Stimulated activated naive CD8-positive, alpha-beta T cell treated with anti-CD3 and anti-CD28 coated beads, Interleukin-15, amount 100 ng/mL, for 72 hours (primary cell): ENCODE measurements around the gene RALGPS1.

Source experiments
- ATAC-seq: fragments of 150-1000 bp; cut with Tn5 transposase; 2 replicates; pipeline ENCODE4 v1.10.0; 2021; ENCODE audit warnings: mild to moderate bottlenecking, moderate library complexity
- DNase-seq, 2 donors: peaks; one replicate each; pipeline ENCODE4 v3.0.0; 2021 to 2022
- H3K27ac Mint-ChIP-seq, 2 donors: one replicate each; pipeline ENCODE4 v1.8.0; 2022; ENCODE audit warnings: mild to moderate bottlenecking in 2 of 2, mixed read lengths in 2 of 2, moderate library complexity in 2 of 2
- H3K27me3 Mint-ChIP-seq: one replicate; pipeline ENCODE4 v1.8.0; 2022; ENCODE audit warnings: mixed read lengths
- H3K4me1 Mint-ChIP-seq: one replicate; pipeline ENCODE4 v1.8.0; 2022; ENCODE audit warnings: mild to moderate bottlenecking, mixed read lengths
- H3K4me3 Mint-ChIP-seq, 2 donors: one replicate each; pipeline ENCODE4 v1.8.0; 2022; ENCODE audit warnings: mild to moderate bottlenecking in 2 of 2, mixed read lengths in 2 of 2, moderate library complexity in 1 of 2
- H3K9me3 Mint-ChIP-seq, 2 donors: one replicate each; pipeline ENCODE4 v1.8.0; 2022; ENCODE audit warnings: mixed read lengths in 2 of 2

Gene RALGPS1

DNA sequence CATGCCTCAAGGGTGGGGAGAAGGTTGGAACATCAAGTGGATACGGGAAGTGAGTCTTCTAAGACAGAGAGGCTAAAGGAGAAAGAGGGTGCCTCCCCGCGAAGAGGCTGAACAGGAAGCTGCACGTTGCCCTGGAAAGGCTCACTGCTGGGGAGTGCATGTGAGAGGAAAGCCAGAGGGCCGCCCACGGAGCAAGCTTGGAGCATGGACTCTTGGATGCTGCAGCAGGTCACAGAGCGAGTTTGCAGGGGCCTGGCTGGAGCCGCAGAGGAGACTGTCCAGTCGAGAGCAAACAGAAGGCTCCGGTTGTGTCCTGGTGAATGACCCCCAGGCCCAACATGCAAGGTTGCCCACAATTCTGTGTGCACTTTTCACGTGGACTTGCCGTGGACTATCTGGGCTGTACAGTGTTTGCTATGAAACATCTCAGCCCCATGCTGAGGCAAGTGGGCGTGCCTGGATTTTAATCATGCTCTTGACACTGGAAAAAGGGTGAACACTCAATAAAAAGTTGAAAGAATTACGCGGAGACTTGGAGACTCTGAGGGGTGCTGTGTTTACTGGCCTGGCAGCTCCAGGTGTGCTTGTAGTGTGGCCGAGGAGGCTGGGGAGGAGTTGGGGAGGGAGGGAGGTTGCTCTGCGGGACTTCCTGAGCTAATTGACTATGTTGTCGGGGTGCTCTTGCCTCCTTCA is 295.5 kb downstream of the RALGPS1 start:
- ATAC-seq: no peak
- Mint-ChIP-seq H3K4me3 (no peak overlapping the region), H3K27me3 (peaks cover 8% of the 10 kb centered on the region), H3K4me1 (peaks cover 7% of the 10 kb centered on the region), H3K9me3 (no peaks in the 10 kb centered on the region), H3K27ac (no peak overlapping the region)
- no peak for DNase-seq

GRCh38 chr9:127210851-127211730 is 296.5 kb downstream of the RALGPS1 start:
- DNase-seq (no peak), ATAC-seq (no peak)
- Mint-ChIP-seq H3K9me3 (no peaks in the 10 kb centered on the region), H3K27me3 (peaks cover 8% of the 10 kb centered on the region), H3K27ac (peak overlapping the region; percentile 8 to 54), H3K4me1 (peaks cover 7% of the 10 kb centered on the region), H3K4me3 (no peak overlapping the region)

- H3K4me1 Mint-ChIP-seq: peaks cover 7% of the 10 kb centered on the region
- no peak overlapping the region for H3K27ac Mint-ChIP-seq
- no peak overlapping the region for H3K4me3 Mint-ChIP-seq
Observed at GRCh38 chr9:127211983-127212382, 297.4 kb downstream of the RALGPS1 start.

GRCh38 chr9:127212453-127212852 is 297.9 kb downstream of the RALGPS1 start:
- H3K9me3 Mint-ChIP-seq: no peaks in the 10 kb centered on the region
- no peak for ATAC-seq
- H3K27me3 Mint-ChIP-seq: peaks cover 8% of the 10 kb centered on the region

More at GRCh38 chr9:127211983-127212382, 297.4 kb downstream of the RALGPS1 start:
- H3K27me3 Mint-ChIP-seq: peaks cover 8% of the 10 kb centered on the region
- ATAC-seq: no peak
- H3K9me3 Mint-ChIP-seq: no peaks in the 10 kb centered on the region
- no peak for DNase-seq

GRCh38 chr9:127213859-127214258 is 299.3 kb downstream of the RALGPS1 start:
- Mint-ChIP-seq H3K27me3 (peaks cover 8% of the 10 kb centered on the region), H3K4me1 (peaks cover 7% of the 10 kb centered on the region), H3K4me3 (no peak overlapping the region), H3K9me3 (no peaks in the 10 kb centered on the region), H3K27ac (no peak overlapping the region)
- ATAC-seq (no peak), DNase-seq (no peak)

More at GRCh38 chr9:127212453-127212852, 297.9 kb downstream of the RALGPS1 start:
- no peak for DNase-seq
- Mint-ChIP-seq H3K4me3 (no peak overlapping the region), H3K4me1 (peaks cover 7% of the 10 kb centered on the region), H3K27ac (no peak overlapping the region)

- peak; percentile 53 to 60 for DNase-seq
- Mint-ChIP-seq H3K27ac (no peak overlapping the region), H3K4me1 (peaks cover 7% of the 10 kb centered on the region), H3K9me3 (no peaks in the 10 kb centered on the region), H3K4me3 (no peak overlapping the region), H3K27me3 (peaks cover 5% of the 10 kb centered on the region)
- peak; percentile 77 for ATAC-seq
Observed at GRCh38 chr9:127214421-127215267, 300.1 kb downstream of the RALGPS1 start.

DNA sequence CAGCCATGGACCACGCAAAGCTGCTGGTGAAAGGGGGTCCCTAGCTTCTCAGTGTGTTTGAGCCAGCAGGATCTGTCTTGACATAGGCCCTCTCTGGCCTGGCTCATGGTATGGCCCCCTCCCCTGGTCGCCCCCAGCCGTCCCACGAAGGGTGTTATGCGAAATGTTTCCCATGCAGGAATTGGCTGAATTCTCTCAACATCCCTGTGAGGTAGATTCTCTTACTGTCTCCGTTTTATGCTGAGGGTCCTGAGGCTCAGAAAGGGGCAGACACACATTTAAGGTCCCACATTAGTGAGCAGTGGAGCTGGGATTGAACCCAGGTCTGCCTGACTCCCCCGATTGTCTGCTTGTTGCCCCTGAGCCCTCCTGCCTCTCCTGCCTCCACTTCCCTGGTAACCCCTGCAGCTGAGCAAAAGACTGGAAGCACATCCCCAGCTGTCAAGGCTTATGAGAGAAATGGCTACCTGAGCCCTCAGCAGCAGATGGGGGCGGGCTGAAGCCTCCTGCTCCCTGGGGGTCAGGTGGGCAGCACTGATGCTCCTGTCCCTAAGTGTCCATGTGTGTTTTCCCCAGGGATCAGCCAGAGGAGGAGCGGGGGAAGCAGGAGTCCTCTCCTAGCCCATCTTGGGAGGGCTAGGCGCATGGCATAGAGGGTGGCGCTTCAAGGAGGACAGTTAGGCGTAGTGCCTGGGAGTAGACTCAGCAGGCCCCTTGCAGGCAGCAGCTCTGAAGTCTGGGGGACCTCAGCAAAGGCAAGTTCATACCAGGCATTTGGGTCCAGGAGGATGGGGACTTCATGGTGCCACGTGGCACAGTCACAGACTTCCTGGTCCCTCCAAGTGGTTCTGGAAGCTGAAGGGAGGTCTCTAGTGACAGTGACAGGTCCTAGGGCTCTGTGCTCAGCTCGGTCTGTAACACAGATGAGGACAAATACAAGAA is 301.0 kb downstream of the RALGPS1 start:
- Mint-ChIP-seq H3K4me1 (peaks cover 7% of the 10 kb centered on the region), H3K9me3 (no peaks in the 10 kb centered on the region), H3K4me3 (no peak overlapping the region), H3K27me3 (no peaks in the 10 kb centered on the region), H3K27ac (no peak overlapping the region)
- DNase-seq: no peak
- no peak for ATAC-seq

GRCh38 chr9:127216210-127216887 is 301.8 kb downstream of the RALGPS1 start:
- Mint-ChIP-seq H3K4me1 (peaks cover 7% of the 10 kb centered on the region), H3K27me3 (no peaks in the 10 kb centered on the region), H3K9me3 (no peaks in the 10 kb centered on the region), H3K27ac (no peak overlapping the region), H3K4me3 (no peak overlapping the region)
- no peak for DNase-seq
- no peak for ATAC-seq

GRCh38 chr9:127216888-127217217 is 302.3 kb downstream of the RALGPS1 start:
- Mint-ChIP-seq H3K27me3 (no peaks in the 10 kb centered on the region), H3K4me3 (no peak overlapping the region), H3K4me1 (peaks cover 9% of the 10 kb centered on the region), H3K9me3 (no peaks in the 10 kb centered on the region), H3K27ac (no peak overlapping the region)
- ATAC-seq (no peak), DNase-seq (no peak)

GRCh38 chr9:127218818-127219217 is 304.2 kb downstream of the RALGPS1 start:
- Mint-ChIP-seq H3K4me3 (no peak overlapping the region), H3K27me3 (no peaks in the 10 kb centered on the region), H3K9me3 (no peaks in the 10 kb centered on the region), H3K4me1 (peaks cover 17% of the 10 kb centered on the region), H3K27ac (no peak overlapping the region)
- no peak for DNase-seq
- no peak for ATAC-seq

- Mint-ChIP-seq H3K9me3 (no peaks in the 10 kb centered on the region), H3K27me3 (no peaks in the 10 kb centered on the region), H3K4me1 (peaks cover 21% of the 10 kb centered on the region), H3K27ac (no peak overlapping the region), H3K4me3 (no peak overlapping the region)
- no peak for DNase-seq
- no peak for ATAC-seq
Observed at GRCh38 chr9:127219520-127219919, 304.9 kb downstream of the RALGPS1 start.

DNA sequence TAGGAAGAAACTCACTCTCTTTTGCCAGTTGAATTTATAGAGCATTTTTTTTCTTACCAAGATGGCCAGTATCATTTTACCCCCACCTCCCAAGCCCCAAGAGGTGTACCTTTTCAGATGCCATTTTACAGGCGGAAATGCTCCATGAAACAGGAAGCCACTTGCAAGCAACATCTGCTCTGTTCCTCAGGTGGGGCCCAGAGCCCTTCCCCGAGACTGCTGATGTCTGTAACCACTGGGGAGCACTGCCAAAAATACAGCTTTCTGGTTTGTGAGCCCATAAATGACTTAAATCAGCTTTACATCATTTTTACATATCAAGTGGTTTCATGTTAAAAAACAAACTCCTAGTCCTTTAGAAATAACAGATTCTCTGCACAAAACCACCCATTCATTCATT is 307.1 kb downstream of the RALGPS1 start:
- no peak overlapping the region for H3K4me3 Mint-ChIP-seq
- H3K4me1 Mint-ChIP-seq: peaks cover 31% of the 10 kb centered on the region
- DNase-seq: no peak
- peaks cover 12% of the 10 kb centered on the region for H3K27me3 Mint-ChIP-seq
- H3K27ac Mint-ChIP-seq: no peak overlapping the region
- no peaks in the 10 kb centered on the region for H3K9me3 Mint-ChIP-seq
- ATAC-seq: no peak

DNA sequence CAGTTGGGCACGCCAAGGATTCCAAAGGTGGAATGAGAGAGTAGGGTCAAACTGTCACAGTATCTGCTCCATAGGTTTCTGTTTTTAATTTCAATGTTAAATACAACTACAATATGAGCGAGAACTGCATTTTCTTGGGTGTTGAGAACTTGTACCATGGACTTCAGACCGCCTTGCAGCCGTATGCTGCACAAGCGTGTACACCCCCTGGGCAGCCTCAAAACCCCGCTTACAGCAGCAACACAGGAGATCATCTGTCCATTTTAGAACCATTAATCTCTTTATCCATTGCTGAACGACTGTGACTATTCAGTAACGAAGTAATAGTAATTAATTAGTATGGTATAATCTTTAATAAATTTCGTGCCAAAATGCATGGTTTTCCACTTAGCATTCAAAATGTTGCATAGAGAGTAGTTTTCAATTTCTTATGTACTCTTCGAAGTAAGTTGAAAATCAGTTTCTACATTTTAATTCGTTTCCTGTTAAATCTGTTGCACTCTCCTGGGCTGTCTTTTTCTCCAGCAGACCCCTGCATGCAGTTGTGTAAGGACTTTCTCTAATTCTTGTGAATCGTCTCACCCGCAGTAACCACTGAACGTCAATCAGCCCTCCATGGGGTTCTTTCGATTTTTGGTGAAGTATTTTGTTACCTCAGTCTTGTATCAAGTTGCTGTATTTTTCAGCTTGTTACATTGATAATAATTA is 308.0 kb downstream of the RALGPS1 start:
- Mint-ChIP-seq H3K4me1 (peaks cover 32% of the 10 kb centered on the region), H3K27me3 (peaks cover 15% of the 10 kb centered on the region), H3K9me3 (no peaks in the 10 kb centered on the region), H3K4me3 (no peak overlapping the region), H3K27ac (no peak overlapping the region)
- no peak for ATAC-seq
- no peak for DNase-seq

GRCh38 chr9:127223266-127223665 is 308.7 kb downstream of the RALGPS1 start:
- no peak overlapping the region for H3K4me3 Mint-ChIP-seq
- H3K27me3 Mint-ChIP-seq: peaks cover 16% of the 10 kb centered on the region
- ATAC-seq: no peak
- no peak for DNase-seq
- no peak overlapping the region for H3K27ac Mint-ChIP-seq
- H3K4me1 Mint-ChIP-seq: peaks cover 32% of the 10 kb centered on the region
- no peaks in the 10 kb centered on the region for H3K9me3 Mint-ChIP-seq
